Stomach smooth muscle (tissue), 2 donors: ENCODE data around the gene MPDZ.

Source experiments
- H3K27ac ChIP-seq: one replicate; pipeline ENCODE4 v1.7.0; 2013; ENCODE audit warnings: mild to moderate bottlenecking, low read length, inconsistent platforms
- H3K27me3 ChIP-seq, 2 donors: one replicate each; pipeline ENCODE4 v1.7.0; 2013; ENCODE audit warnings: low read length in 2 of 2; ENCODE audit not compliant: insufficient read depth in 2 of 2, control insufficient read depth in 1 of 2
- H3K36me3 ChIP-seq, 2 donors: one replicate each; pipeline ENCODE4 v1.7.0; 2013; ENCODE audit warnings: low read length in 2 of 2; ENCODE audit not compliant: control insufficient read depth in 2 of 2, insufficient read depth in 2 of 2
- H3K4me1 ChIP-seq: one replicate; pipeline ENCODE4 v1.7.0; 2013; ENCODE audit warnings: low read length; ENCODE audit not compliant: control insufficient read depth, insufficient read depth
- H3K4me3 ChIP-seq, 2 donors: one replicate each; pipeline ENCODE4 v1.7.0; 2013; ENCODE audit warnings: low read length in 2 of 2
- H3K9ac ChIP-seq, 2 donors: one replicate each; pipeline ENCODE4 v1.7.0; 2013; ENCODE audit warnings: low read length in 2 of 2, mild to moderate bottlenecking in 1 of 2
- H3K9me3 ChIP-seq, 2 donors: one replicate each; pipeline ENCODE4 v1.7.0; 2013; ENCODE audit warnings: low read length in 2 of 2; ENCODE audit not compliant: control insufficient read depth in 2 of 2
- donor health status: healthy.
- donor health status: Pancreatic carcinoma.

Gene MPDZ

GRCh38 chr9:13266167-13266566 lies 13.3 kb downstream of the MPDZ start:
- no peaks in the 10 kb centered on the region for H3K9me3 ChIP-seq
- no peak overlapping the region for H3K4me3 ChIP-seq
- no peaks in the 10 kb centered on the region for H3K4me1 ChIP-seq
- H3K36me3 ChIP-seq = no peaks in the 10 kb centered on the region
- H3K9ac ChIP-seq = no peak overlapping the region
- no peak overlapping the region for H3K27ac ChIP-seq
- no peaks in the 10 kb centered on the region for H3K27me3 ChIP-seq

- H3K27ac ChIP-seq = no peak overlapping the region
- H3K9me3 ChIP-seq = no peaks in the 10 kb centered on the region
- H3K36me3 ChIP-seq = no peaks in the 10 kb centered on the region
- no peak overlapping the region for H3K4me3 ChIP-seq
- H3K27me3 ChIP-seq = no peaks in the 10 kb centered on the region
- no peak overlapping the region for H3K9ac ChIP-seq
- no peaks in the 10 kb centered on the region for H3K4me1 ChIP-seq
Observed at GRCh38 chr9:13264788-13265187, 14.7 kb downstream of the MPDZ start.

GRCh38 chr9:13263511-13263910 lies 16.0 kb downstream of the MPDZ start:
- H3K4me3 ChIP-seq = no peak overlapping the region
- H3K4me1 ChIP-seq = no peaks in the 10 kb centered on the region
- H3K27me3 ChIP-seq = no peaks in the 10 kb centered on the region

GRCh38 chr9:13252852-13253251 lies 26.6 kb downstream of the MPDZ start:
- no peaks in the 10 kb centered on the region for H3K36me3 ChIP-seq

More at GRCh38 chr9:13263511-13263910, 16.0 kb downstream of the MPDZ start:
- no peaks in the 10 kb centered on the region for H3K9me3 ChIP-seq
- no peak overlapping the region for H3K9ac ChIP-seq
- H3K36me3 ChIP-seq = no peaks in the 10 kb centered on the region
- H3K27ac ChIP-seq = no peak overlapping the region

GRCh38 chr9:13244181-13244580 lies 35.3 kb downstream of the MPDZ start:
- peaks cover 5 to 9% of the 10 kb centered on the region in 2 donors for H3K36me3 ChIP-seq
- H3K9ac ChIP-seq = no peak overlapping the region
- no peaks in the 10 kb centered on the region for H3K4me1 ChIP-seq
- H3K27me3 ChIP-seq = no peaks in the 10 kb centered on the region
- H3K27ac ChIP-seq = no peak overlapping the region
- no peak overlapping the region for H3K4me3 ChIP-seq
- H3K9me3 ChIP-seq = no peaks in the 10 kb centered on the region

More at GRCh38 chr9:13252852-13253251, 26.6 kb downstream of the MPDZ start:
- Histone ChIP-seq H3K4me1 (no peaks in the 10 kb centered on the region), H3K9ac (no peak overlapping the region), H3K27me3 (no peaks in the 10 kb centered on the region), H3K9me3 (no peaks in the 10 kb centered on the region), H3K27ac (no peak overlapping the region), H3K4me3 (no peak overlapping the region)

- Histone ChIP-seq H3K4me1 (no peaks in the 10 kb centered on the region), H3K9ac (no peak overlapping the region), H3K27ac (no peak overlapping the region), H3K36me3 (peaks cover 0 to 5% of the 10 kb centered on the region in 2 donors), H3K27me3 (no peaks in the 10 kb centered on the region), H3K9me3 (no peaks in the 10 kb centered on the region), H3K4me3 (no peak overlapping the region)
Observed at GRCh38 chr9:13241283-13241682, 38.2 kb downstream of the MPDZ start.

- Histone ChIP-seq H3K9me3 (no peaks in the 10 kb centered on the region), H3K27ac (no peak overlapping the region), H3K4me1 (no peaks in the 10 kb centered on the region), H3K27me3 (no peaks in the 10 kb centered on the region), H3K9ac (no peak overlapping the region), H3K4me3 (no peak overlapping the region), H3K36me3 (peaks cover 0 to 5% of the 10 kb centered on the region in 2 donors)
Observed at GRCh38 chr9:13239660-13240059, 39.8 kb downstream of the MPDZ start.

GRCh38 chr9:13239208-13239607 lies 40.3 kb downstream of the MPDZ start:
- H3K9ac ChIP-seq = no peak overlapping the region
- H3K4me1 ChIP-seq = no peaks in the 10 kb centered on the region
- no peak overlapping the region for H3K4me3 ChIP-seq
- no peaks in the 10 kb centered on the region for H3K9me3 ChIP-seq
- H3K27me3 ChIP-seq = no peaks in the 10 kb centered on the region
- no peak overlapping the region for H3K27ac ChIP-seq
- peaks cover 0 to 5% of the 10 kb centered on the region in 2 donors for H3K36me3 ChIP-seq

GRCh38 chr9:13234932-13235331 lies 44.6 kb downstream of the MPDZ start:
- H3K27ac ChIP-seq = no peak overlapping the region
- no peaks in the 10 kb centered on the region for H3K9me3 ChIP-seq
- H3K27me3 ChIP-seq = no peaks in the 10 kb centered on the region
- no peaks in the 10 kb centered on the region for H3K4me1 ChIP-seq
- H3K36me3 ChIP-seq = no peaks in the 10 kb centered on the region
- no peak overlapping the region for H3K9ac ChIP-seq
- H3K4me3 ChIP-seq = no peak overlapping the region

- no peaks in the 10 kb centered on the region for H3K4me1 ChIP-seq
- no peak overlapping the region for H3K4me3 ChIP-seq
Observed at GRCh38 chr9:13228431-13228830, 51.1 kb downstream of the MPDZ start.

GRCh38 chr9:13224366-13224765 lies 55.1 kb downstream of the MPDZ start:
- Histone ChIP-seq H3K4me1 (no peaks in the 10 kb centered on the region), H3K9ac (no peak overlapping the region), H3K36me3 (peaks cover 14 to 18% of the 10 kb centered on the region in 2 donors), H3K9me3 (no peaks in the 10 kb centered on the region), H3K27me3 (no peaks in the 10 kb centered on the region), H3K27ac (no peak overlapping the region), H3K4me3 (no peak overlapping the region)

More at GRCh38 chr9:13228431-13228830, 51.1 kb downstream of the MPDZ start:
- H3K36me3 ChIP-seq = peaks cover 4 to 8% of the 10 kb centered on the region in 2 donors
- H3K9me3 ChIP-seq = no peaks in the 10 kb centered on the region
- no peak overlapping the region for H3K9ac ChIP-seq
- H3K27me3 ChIP-seq = no peaks in the 10 kb centered on the region
- no peak overlapping the region for H3K27ac ChIP-seq
